Activated naive CD4-positive, alpha-beta T cell treated with anti-CD3 and anti-CD28 coated beads, Interleukin-2, amount 10 ng/mL, durations not matched to agents 7 days and 5 days (primary cell): Measurements from ENCODE around the gene ARHGEF11.
A peak's percentile ranks its signal among the peaks of the same experiment; 100 is the strongest.

ENCODE experiments used
- CTCF ChIA-PET: fragments of 350-600 bp; sonication (Branson Sonifier 250); formaldehyde crosslinking; loops from one replicate; lab custom pipeline; 2021; ENCODE audit warnings: antibody characterized with exemption; lab: Charles Lee
- DNase-seq: peaks from one replicate; pipeline ENCODE4 v3.0.0-alpha.2; 2020
- H3K27ac Mint-ChIP-seq: one replicate; pipeline ENCODE4 v1.8.0; 2021; ENCODE audit warnings: mild to moderate bottlenecking, moderate library complexity, mixed read lengths
- H3K27me3 Mint-ChIP-seq: one replicate; pipeline ENCODE4 v1.8.0; 2021; ENCODE audit warnings: mild to moderate bottlenecking, mixed read lengths
- H3K36me3 Mint-ChIP-seq: one replicate; pipeline ENCODE4 v1.8.0; 2021; ENCODE audit warnings: mixed read lengths
- H3K4me1 Mint-ChIP-seq: one replicate; pipeline ENCODE4 v1.8.0; 2021; ENCODE audit warnings: mixed read lengths
- H3K4me3 Mint-ChIP-seq: one replicate; pipeline ENCODE4 v1.8.0; 2021; ENCODE audit warnings: mild to moderate bottlenecking, moderate library complexity, mixed read lengths
- H3K9me3 Mint-ChIP-seq: one replicate; pipeline ENCODE4 v1.8.0; 2021; ENCODE audit warnings: mixed read lengths

Gene ARHGEF11

GRCh38 chr1:157045250-157046218 is at the start of gene ARHGEF11:
Gene ARHGEF11 (minus strand): TSS chr1:157045742. CDS start chr1:157044330, 1,412 bp downstream.
- CTCF ChIA-PET = no interaction called here
- DNase-seq = peak; percentile 36

DNA sequence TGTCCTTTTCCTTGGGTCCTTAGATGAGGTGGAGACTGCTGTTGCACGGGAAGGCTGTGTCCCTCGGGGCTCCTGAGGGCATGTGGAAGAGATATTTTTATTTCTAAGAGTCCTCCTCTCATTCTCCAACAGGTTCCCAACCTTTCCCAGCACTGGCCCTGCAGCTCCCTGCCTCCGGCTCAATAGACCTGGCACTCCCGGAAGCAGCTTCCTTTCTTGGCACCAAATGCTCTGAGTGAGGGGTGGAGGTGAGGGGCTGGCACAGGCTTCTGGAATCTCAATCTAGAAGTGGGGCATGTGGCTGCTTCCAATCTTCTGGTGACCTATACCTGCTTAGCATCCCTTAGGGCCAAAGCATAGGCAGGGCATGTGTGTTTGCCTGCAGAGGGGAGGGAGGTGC is 49.5 kb upstream of the ARHGEF11 start:
- Mint-ChIP-seq H3K36me3 (no peaks in the 10 kb centered on the region), H3K27me3 (peaks cover 36% of the 10 kb centered on the region), H3K4me1 (no peaks in the 10 kb centered on the region), H3K9me3 (no peaks in the 10 kb centered on the region), H3K27ac (no peak overlapping the region), H3K4me3 (no peak overlapping the region)
- CTCF ChIA-PET = interaction anchor here (1.1 to 1.7 kb wide), 3 partner anchors 41 to 62 kb away, joined by 3 to 7 read pairs (median 4); no protein-coding TSS in a partner anchor
- DNase-seq = no peak

More at GRCh38 chr1:157045250-157046218, at the start of gene ARHGEF11:
- peaks cover 3% of the 10 kb centered on the region for H3K36me3 Mint-ChIP-seq
- no peaks in the 10 kb centered on the region for H3K9me3 Mint-ChIP-seq
- H3K27me3 Mint-ChIP-seq = peaks cover 91% of the 10 kb centered on the region
- H3K4me3 Mint-ChIP-seq = peak within 1 kb of the TSS; percentile 79
- H3K4me1 Mint-ChIP-seq = peaks cover 14% of the 10 kb centered on the region
- H3K27ac Mint-ChIP-seq = no peak within 1 kb of the TSS

DNA sequence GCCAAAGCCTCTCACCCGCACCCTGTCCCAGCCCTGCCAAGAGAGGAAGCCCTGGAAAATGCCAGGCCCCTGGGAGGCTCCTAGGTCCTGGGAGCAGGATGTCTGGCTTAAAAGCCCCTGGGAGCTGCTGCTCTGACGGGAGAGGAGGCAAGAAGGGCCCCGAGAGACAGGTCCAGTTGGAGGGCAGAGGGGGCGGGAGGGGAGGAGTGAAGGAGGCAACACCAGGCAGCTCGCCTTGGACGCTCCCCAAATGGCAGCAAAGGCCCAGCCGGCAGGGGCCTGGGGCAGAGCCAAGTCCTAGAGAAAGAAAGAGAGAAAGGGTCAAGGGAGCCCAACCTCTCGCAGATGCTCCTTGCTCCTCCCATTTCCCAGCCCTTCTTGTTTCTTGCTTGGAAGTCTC is 47.3 kb upstream of the ARHGEF11 start:
- H3K36me3 Mint-ChIP-seq = no peaks in the 10 kb centered on the region
- no peak overlapping the region for H3K27ac Mint-ChIP-seq
- H3K4me1 Mint-ChIP-seq = no peaks in the 10 kb centered on the region
- H3K4me3 Mint-ChIP-seq = no peak overlapping the region
- CTCF ChIA-PET = interaction anchor here (1.7 kb wide), 1 partner anchor 63 kb away, joined by 12 read pairs; no protein-coding TSS in a partner anchor
- DNase-seq = no peak
- H3K9me3 Mint-ChIP-seq = no peaks in the 10 kb centered on the region
- peaks cover 32% of the 10 kb centered on the region for H3K27me3 Mint-ChIP-seq

DNA sequence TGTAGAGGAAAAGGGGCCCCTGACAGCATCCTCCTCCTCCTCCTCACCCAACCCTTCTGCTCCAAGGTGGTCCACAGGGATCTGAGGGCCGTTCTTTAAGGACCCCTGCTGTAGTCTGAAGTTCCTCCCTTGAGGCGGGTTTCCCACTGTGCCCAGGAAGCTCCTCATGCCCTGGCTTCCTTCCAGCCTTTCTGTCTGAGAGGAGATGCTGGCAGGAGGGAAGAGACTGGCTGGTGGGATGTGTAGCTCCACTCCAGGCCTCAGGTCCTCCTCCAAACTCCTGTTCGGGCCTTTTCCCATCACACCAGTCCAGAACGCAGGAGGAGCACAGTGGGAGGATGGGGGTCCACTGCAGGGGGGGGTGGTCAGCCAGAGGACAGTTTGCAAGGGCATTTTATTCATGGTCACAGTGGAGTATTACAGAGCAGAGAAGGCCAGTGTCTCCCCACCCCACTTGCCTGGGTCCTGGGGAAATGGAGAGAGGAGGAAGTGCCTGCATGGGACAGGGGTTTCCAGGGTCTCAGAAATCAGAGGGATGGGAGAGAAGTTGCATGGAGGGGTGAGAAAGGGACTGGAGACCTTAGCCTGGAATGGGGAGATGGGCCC is 46.2 kb upstream of the ARHGEF11 start:
- Mint-ChIP-seq H3K27me3 (peaks cover 26% of the 10 kb centered on the region), H3K4me1 (no peaks in the 10 kb centered on the region), H3K27ac (no peak overlapping the region), H3K4me3 (no peak overlapping the region), H3K9me3 (no peaks in the 10 kb centered on the region), H3K36me3 (no peaks in the 10 kb centered on the region)
- CTCF ChIA-PET = interaction anchor here (1.0 to 8.6 kb wide), 7 partner anchors 13 to 86 kb away, joined by 3 to 491 read pairs (median 10); no protein-coding TSS in a partner anchor
- DNase-seq = no peak

- Mint-ChIP-seq H3K27ac (no peak overlapping the region), H3K4me3 (no peak overlapping the region), H3K27me3 (peaks cover 26% of the 10 kb centered on the region), H3K36me3 (no peaks in the 10 kb centered on the region), H3K9me3 (no peaks in the 10 kb centered on the region), H3K4me1 (no peaks in the 10 kb centered on the region)
- no peak for DNase-seq
- CTCF ChIA-PET = interaction anchor here (0.8 to 8.6 kb wide), 16 partner anchors 10 to 86 kb away, joined by 3 to 491 read pairs (median 9); partner anchors contain the start of genes ETV3 and ETV3L
These were observed 45.6 kb upstream of the ARHGEF11 start for GRCh38 chr1:157091186-157091585.

DNA sequence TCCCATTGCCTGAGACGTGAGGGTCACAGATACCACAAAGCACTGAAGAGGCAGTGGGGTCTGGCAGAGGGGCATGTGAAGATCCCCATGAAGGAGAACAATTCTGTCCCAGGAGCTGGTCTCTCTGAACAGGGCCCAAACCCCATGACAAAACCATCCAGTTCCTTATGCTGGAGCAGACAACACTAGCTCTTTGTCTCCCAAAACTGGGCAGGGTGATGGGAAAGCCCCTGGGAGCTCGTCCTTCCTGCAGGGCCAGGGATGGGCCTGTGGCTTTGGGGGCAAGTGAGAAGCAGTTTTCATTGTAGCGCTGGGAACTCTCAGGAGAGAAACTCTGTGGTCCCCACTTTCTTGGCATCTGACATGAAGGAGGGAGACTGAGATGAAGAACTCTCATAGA is 45.2 kb upstream of the ARHGEF11 start:
- H3K4me1 Mint-ChIP-seq = no peaks in the 10 kb centered on the region
- CTCF ChIA-PET = interaction anchor here (0.8 to 8.6 kb wide), 20 partner anchors 10 to 102 kb away, joined by 3 to 491 read pairs (median 6); partner anchors contain the start of genes ETV3 and ETV3L

GRCh38 chr1:157090196-157090647 is 44.7 kb upstream of the ARHGEF11 start:
- Mint-ChIP-seq H3K27me3 (peaks cover 26% of the 10 kb centered on the region), H3K36me3 (no peaks in the 10 kb centered on the region), H3K4me1 (no peaks in the 10 kb centered on the region), H3K27ac (no peak overlapping the region), H3K9me3 (no peaks in the 10 kb centered on the region), H3K4me3 (no peak overlapping the region)
- CTCF ChIA-PET = interaction anchor here (0.6 to 8.6 kb wide), 31 partner anchors 9 to 158 kb away, joined by 3 to 491 read pairs (median 4); partner anchors contain the start of genes ETV3 and ETV3L
- DNase-seq = peak; percentile 90

More for the DNA sequence above, 45.2 kb upstream of the ARHGEF11 start:
- no peak for DNase-seq
- Mint-ChIP-seq H3K9me3 (no peaks in the 10 kb centered on the region), H3K27me3 (peaks cover 26% of the 10 kb centered on the region), H3K36me3 (no peaks in the 10 kb centered on the region), H3K27ac (no peak overlapping the region), H3K4me3 (no peak overlapping the region)

DNA sequence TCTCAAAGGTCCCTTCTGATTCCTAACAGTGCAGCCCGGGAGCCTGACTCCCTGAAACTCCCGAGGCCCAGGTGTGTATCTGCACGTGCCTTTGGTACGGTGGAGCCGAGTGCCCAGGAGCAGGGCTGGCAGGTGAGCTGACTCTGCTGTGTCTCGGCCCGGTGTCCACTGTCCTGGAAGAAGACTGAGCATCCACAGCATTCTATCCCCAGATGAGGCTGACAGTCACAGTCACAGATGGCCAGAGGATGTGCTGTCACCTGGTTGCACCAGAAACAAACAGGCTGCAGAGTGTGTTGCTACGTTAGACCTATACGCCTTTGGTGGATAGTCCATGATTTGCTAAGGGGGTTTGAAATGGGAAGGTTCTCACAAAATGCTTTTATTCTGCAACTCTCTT is 44.2 kb upstream of the ARHGEF11 start:
- CTCF ChIA-PET = interaction anchor here (0.6 to 8.6 kb wide), 28 partner anchors 9 to 158 kb away, joined by 3 to 491 read pairs (median 4); partner anchors contain the start of genes ETV3 and ETV3L
- Mint-ChIP-seq H3K27ac (no peak overlapping the region), H3K27me3 (peaks cover 23% of the 10 kb centered on the region), H3K4me1 (no peaks in the 10 kb centered on the region), H3K9me3 (no peaks in the 10 kb centered on the region), H3K36me3 (no peaks in the 10 kb centered on the region), H3K4me3 (no peak overlapping the region)
- no peak for DNase-seq

DNA sequence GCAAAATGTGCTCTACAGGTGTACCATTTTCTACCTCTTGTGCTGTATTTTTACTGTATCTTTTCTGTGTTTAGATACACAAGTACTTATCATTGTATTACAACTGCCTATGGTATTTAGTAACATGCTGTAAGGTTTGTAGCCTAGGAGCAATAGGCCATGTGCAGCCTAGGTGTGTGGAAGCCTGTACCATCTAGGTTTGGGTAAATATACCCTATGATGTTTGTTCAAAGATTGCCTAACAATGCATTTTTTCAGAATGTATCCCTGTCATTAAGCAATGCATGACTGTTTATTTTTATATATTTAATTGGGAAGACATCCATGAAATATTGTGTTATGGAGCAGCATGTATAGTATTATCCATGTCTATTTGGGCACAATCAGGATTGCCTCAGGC is 43.1 kb upstream of the ARHGEF11 start:
- H3K27ac Mint-ChIP-seq = no peak overlapping the region
- CTCF ChIA-PET = interaction anchor here (1.1 to 8.6 kb wide), 4 partner anchors 10 to 66 kb away, joined by 3 to 491 read pairs (median 17); partner anchors contain the start of gene ETV3

GRCh38 chr1:157087030-157087429 is 41.5 kb upstream of the ARHGEF11 start:
- H3K36me3 Mint-ChIP-seq = no peaks in the 10 kb centered on the region
- peaks cover 31% of the 10 kb centered on the region for H3K27me3 Mint-ChIP-seq
- H3K27ac Mint-ChIP-seq = no peak overlapping the region
- H3K9me3 Mint-ChIP-seq = no peaks in the 10 kb centered on the region
- H3K4me3 Mint-ChIP-seq = no peak overlapping the region
- CTCF ChIA-PET = interaction anchor here (8.6 kb wide), 1 partner anchor 68 kb away, joined by 491 read pairs; no protein-coding TSS in a partner anchor
- H3K4me1 Mint-ChIP-seq = no peaks in the 10 kb centered on the region
- DNase-seq = no peak

More for the DNA sequence above, 43.1 kb upstream of the ARHGEF11 start:
- no peaks in the 10 kb centered on the region for H3K9me3 Mint-ChIP-seq
- no peak for DNase-seq
- peaks cover 23% of the 10 kb centered on the region for H3K27me3 Mint-ChIP-seq
- H3K4me3 Mint-ChIP-seq = no peak overlapping the region
- no peaks in the 10 kb centered on the region for H3K4me1 Mint-ChIP-seq
- H3K36me3 Mint-ChIP-seq = no peaks in the 10 kb centered on the region

DNA sequence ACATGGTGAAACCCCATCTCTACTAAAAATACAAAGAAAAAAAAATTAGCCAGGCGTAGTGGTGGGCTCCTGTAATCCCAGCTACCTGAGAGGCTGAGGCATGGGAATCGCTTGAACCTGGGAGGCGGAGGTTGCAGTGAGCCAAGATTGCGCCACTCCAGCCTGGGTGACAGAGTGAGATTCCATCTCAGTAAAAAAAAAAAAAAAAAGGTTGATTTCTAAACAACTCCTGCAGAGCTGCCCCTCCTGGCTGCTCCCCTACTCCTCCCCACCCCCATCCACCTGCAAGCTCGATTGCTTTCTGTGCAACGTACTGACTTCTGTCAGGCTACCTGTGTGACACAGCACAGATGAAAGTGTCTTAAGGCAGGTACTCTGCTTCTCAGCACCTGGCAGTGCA is 40.8 kb upstream of the ARHGEF11 start:
- no peaks in the 10 kb centered on the region for H3K9me3 Mint-ChIP-seq
- no peaks in the 10 kb centered on the region for H3K36me3 Mint-ChIP-seq
- no peaks in the 10 kb centered on the region for H3K4me1 Mint-ChIP-seq
- H3K27ac Mint-ChIP-seq = no peak overlapping the region
- H3K4me3 Mint-ChIP-seq = no peak overlapping the region
- peaks cover 30% of the 10 kb centered on the region for H3K27me3 Mint-ChIP-seq
- CTCF ChIA-PET = interaction anchor here (8.6 kb wide), 1 partner anchor 68 kb away, joined by 491 read pairs; no protein-coding TSS in a partner anchor
- no peak for DNase-seq

DNA sequence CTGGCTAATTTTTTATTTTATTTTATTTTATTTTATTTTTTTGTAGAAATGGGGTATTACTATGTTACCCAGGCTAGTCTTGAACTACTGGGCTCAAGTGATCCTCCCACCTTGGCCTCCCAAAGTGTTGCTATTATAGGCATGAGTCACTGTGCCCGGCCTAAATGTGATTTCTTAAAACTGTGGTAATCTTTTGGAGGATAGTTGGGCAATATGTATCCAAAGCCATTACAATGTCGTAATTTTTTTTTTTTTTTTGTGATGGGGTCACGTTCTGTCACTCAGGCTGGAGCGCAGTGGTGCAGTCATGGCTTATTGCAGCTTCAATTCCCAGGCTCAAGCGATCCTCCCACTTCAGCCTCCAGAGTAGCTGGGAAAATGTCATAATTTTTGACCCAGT is 39.9 kb upstream of the ARHGEF11 start:
- DNase-seq = no peak
- H3K4me1 Mint-ChIP-seq = no peaks in the 10 kb centered on the region
- no peaks in the 10 kb centered on the region for H3K9me3 Mint-ChIP-seq
- H3K27me3 Mint-ChIP-seq = peaks cover 24% of the 10 kb centered on the region
- no peaks in the 10 kb centered on the region for H3K36me3 Mint-ChIP-seq
- CTCF ChIA-PET = interaction anchor here (8.6 kb wide), 1 partner anchor 69 kb away, joined by 491 read pairs; no protein-coding TSS in a partner anchor
- no peak overlapping the region for H3K4me3 Mint-ChIP-seq
- no peak overlapping the region for H3K27ac Mint-ChIP-seq

DNA sequence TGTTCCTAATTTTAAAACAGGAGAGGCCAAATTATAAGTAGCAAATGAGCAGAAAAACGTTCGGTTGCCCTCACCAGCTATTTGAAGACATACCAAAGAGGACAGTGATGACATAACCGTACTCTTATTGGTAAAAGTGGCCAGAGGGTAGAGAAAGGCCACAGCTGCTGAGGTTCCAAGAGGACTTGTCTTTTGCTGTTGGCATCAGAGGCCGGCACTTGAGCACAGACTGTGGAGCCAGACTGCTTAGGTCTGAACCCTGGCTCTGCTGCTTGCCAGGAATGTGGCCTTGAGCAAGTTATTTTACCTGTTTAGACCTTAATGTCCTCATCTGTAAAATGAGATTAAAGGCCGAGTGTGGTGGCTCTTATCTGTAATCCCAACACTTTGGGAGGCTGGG is 39.2 kb upstream of the ARHGEF11 start:
- H3K4me3 Mint-ChIP-seq = no peak overlapping the region
- no peak overlapping the region for H3K27ac Mint-ChIP-seq
- no peaks in the 10 kb centered on the region for H3K36me3 Mint-ChIP-seq
- H3K9me3 Mint-ChIP-seq = no peaks in the 10 kb centered on the region
- no peak for DNase-seq
- H3K4me1 Mint-ChIP-seq = no peaks in the 10 kb centered on the region
- CTCF ChIA-PET = interaction anchor here (8.6 kb wide), 1 partner anchor 70 kb away, joined by 491 read pairs; no protein-coding TSS in a partner anchor
- H3K27me3 Mint-ChIP-seq = peaks cover 17% of the 10 kb centered on the region
